Body of pancreas (tissue), 4 donors: ENCODE measurements around the gene GDF11. TPM values are rescaled to one million over a fixed set of nuclear protein-coding genes. Genes with fewer than 3 reads are reported as not detected.

Experiments used
- ATAC-seq: fragments of 150-250 bp; one replicate; pipeline ENCODE4 v1.9.1; 2016
- DNase-seq, 4 donors: peaks; one replicate each; pipeline ENCODE4 v3.0.0-alpha.2; 2019
- H3K27ac ChIP-seq, 4 donors: fragments of 200-600 bp; sonication (generic); 1 replicate in 3 of 4; 2 replicates in 1 of 4; pipeline versions ENCODE4 v1.5.1 to v1.6.1; 2016 to 2019; ENCODE audit warnings: mild to moderate bottlenecking in 1 of 4, mixed read lengths in 1 of 4, moderate library complexity in 1 of 4
- H3K27me3 ChIP-seq, 2 donors: fragments of 200-600 bp; sonication (generic); one replicate each; pipeline ENCODE4 v1.6.0; 2016; ENCODE audit warnings: mild to moderate bottlenecking in 1 of 2
- H3K36me3 ChIP-seq, 2 donors: fragments of 200-600 bp; sonication (generic); replicated peaks in 1 of 2; 2 replicates each; pipeline ENCODE4 v1.5.1; 2016; ENCODE audit warnings: low read depth in 2 of 2; ENCODE audit not compliant: insufficient read depth in 1 of 2
- H3K4me1 ChIP-seq: fragments of 200-600 bp; sonication (generic); one replicate; pipeline ENCODE4 v1.6.0; 2016
- H3K4me3 ChIP-seq, 2 donors: fragments of 200-600 bp; sonication (generic); 1 replicate in 1 of 2; 2 replicates in 1 of 2; pipeline ENCODE4 v1.5.1; 2016 to 2019
- H3K9me3 ChIP-seq, 3 donors: fragments of 200-600 bp; sonication (generic); 1 replicate in 2 of 3; 2 replicates in 1 of 3; pipeline ENCODE4 v1.5.1; 2016
- POLR2A ChIP-seq, 3 donors: fragments of 450-650 bp; IDR thresholded peaks; one replicate each; pipeline ENCODE4 v1.6.1; 2016; ENCODE audit warnings: antibody characterized with exemption in 3 of 3, mild to moderate bottlenecking in 2 of 3
- WGBS, 2 donors: methylation state at CpG; one replicate each; pipeline ENCODE4 v1.1.5; 2017; 5-methylcytosine and 5-hydroxymethylcytosine counted together
- intact Hi-C: fragments of 100-400 bp; cut with DNase I; formaldehyde crosslinking; loops from one replicate; pipeline ENCODE4 v1.15.1; 2023
- total RNA-seq, 2 donors: library from RNA; depleted of rRNA; stranded (reverse); fragments of >200 nt; gene quantifications; one replicate each; pipeline ENCODE4 v1.1.0, GENCODE V29; 2016
- TF ChIP-seq, protein P1 (sequence below), 7 experiments: fragments of 450-650 bp in 4 of 7; fragments of 200-600 bp in 3 of 7; sonication (generic) in 3 of 7; IDR thresholded peaks; one replicate each; pipeline ENCODE4 v1.5.1; 2016 to 2019; ENCODE audit warnings: antibody characterized with exemption in 7 of 7

The GDF11 gene
- total RNA-seq: under 1 TPM; 0.33 to 0.78 TPM

DNA sequence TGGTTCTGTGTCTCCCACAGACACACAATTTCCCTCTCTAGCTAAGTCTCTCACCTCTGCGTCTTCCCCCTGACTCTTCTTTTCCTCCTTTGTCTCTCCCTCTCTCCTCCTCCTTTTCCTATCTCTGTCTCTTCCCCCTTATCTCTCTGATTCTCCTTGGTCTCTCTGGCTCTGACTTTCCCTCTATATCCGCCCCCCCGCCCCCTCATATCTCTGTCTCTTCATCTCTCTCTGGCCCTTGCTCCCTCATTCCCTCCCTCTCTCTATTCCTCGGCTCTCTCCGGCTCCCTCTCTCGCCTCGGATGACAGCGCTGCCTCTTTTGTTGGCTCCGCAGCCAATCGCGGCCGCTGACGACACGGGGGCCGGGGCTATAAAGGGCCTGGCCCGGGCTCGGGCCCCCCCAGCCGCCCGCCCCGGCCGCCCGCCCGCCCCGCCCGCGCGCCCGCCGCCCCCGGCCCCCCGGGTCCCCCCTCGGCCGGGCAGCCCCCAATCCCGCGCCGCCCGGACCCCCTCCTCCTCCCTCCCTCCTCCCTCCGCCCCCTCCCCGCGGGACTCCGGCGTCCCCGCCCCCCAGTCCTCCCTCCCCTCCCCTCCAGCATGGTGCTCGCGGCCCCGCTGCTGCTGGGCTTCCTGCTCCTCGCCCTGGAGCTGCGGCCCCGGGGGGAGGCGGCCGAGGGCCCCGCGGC lies at the start of gene GDF11:
Gene GDF11, plus strand, starts transcription at position 404 of the 687 bp plus-strand sequence. Its CDS starts 195 bp downstream, at position 599.
- DNase-seq (peak; percentile 56 to 74 (median 68)), ATAC-seq (peak; percentile 56)
- TF ChIP-seq POLR2A (IDR thresholded peaks at IDR 0.05): peak in 2 of 3 donors; percentile 32 to 49
- TF ChIP-seq, protein P1, sequence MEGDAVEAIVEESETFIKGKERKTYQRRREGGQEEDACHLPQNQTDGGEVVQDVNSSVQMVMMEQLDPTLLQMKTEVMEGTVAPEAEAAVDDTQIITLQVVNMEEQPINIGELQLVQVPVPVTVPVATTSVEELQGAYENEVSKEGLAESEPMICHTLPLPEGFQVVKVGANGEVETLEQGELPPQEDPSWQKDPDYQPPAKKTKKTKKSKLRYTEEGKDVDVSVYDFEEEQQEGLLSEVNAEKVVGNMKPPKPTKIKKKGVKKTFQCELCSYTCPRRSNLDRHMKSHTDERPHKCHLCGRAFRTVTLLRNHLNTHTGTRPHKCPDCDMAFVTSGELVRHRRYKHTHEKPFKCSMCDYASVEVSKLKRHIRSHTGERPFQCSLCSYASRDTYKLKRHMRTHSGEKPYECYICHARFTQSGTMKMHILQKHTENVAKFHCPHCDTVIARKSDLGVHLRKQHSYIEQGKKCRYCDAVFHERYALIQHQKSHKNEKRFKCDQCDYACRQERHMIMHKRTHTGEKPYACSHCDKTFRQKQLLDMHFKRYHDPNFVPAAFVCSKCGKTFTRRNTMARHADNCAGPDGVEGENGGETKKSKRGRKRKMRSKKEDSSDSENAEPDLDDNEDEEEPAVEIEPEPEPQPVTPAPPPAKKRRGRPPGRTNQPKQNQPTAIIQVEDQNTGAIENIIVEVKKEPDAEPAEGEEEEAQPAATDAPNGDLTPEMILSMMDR (IDR thresholded peaks at IDR 0.05): no peak
- Histone ChIP-seq H3K27ac (peak within 1 kb of the TSS in 2 of 4 donors; percentile 6 to 32), H3K4me1 (peaks cover 31% of the 10 kb centered on the region), H3K36me3 (no peaks in the 10 kb centered on the region), H3K4me3 (peak within 1 kb of the TSS; percentile 28 to 31), H3K27me3 (no peaks in the 10 kb centered on the region), H3K9me3 (no peaks in the 10 kb centered on the region)
- intact Hi-C loops: loop anchor here (10.0 kb wide), 3 partner anchors 82 to 292 kb away; partner anchors contain the start of gene DNAJC14
- WGBS, 2 donors: 1 to 2% methylated on average over 10 to 11 of the region's 53 CpGs

DNA sequence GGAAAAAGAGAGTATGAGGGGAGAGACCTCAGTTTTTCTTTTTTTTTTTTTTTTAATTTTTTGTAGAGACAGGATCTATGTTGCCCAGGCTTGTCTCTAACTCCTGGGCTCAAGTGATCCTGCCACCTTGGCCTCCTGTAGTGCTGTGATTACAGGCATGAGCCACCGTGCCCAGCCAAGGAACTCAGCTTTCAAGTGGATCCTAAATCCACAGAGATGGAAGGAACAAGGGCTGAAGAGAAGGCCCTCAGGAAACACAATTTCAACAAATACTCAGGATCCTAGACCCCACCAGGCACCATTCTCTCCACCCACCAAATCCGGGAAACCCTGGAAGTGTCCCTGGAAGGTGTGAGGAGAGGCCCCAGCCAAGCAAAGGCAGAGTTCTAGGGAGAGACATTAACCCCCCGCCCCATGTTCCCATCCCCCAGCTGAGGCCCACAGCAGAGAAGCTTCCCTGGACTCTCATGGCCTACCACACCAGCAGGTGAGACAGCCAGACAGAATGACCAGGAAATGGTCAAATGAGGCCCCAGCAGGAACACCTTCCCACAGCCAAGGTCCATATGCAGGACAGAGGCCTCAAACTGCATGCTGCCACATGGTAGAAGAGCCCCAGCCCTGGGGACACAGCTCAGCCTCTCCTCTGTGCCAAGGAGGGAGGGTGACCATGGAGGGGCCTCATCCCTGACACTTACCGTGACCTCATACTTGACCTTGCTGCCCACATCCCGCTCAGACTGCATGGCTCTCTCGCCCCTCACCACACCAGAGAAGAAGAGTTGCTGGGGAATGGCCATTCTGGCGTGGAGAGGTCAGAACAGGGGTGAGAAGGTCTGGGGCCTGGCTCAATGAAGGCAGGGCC lies 49.4 kb upstream of the GDF11 start:
- H3K36me3 ChIP-seq: no peaks in the 10 kb centered on the region
- intact Hi-C loops: no loop called here
- H3K27me3 ChIP-seq: no peaks in the 10 kb centered on the region
- no peak for DNase-seq
- WGBS, 2 donors: 93 to 100% methylated on average over 4 to 7 of the region's 7 CpGs
- H3K9me3 ChIP-seq: no peaks in the 10 kb centered on the region
- TF ChIP-seq POLR2A (IDR thresholded peaks at IDR 0.05): no peak
- TF ChIP-seq, protein P1 (IDR thresholded peaks at IDR 0.05): no peak
- no peak overlapping the region for H3K4me3 ChIP-seq
- H3K27ac ChIP-seq: no peak overlapping the region
- no peak for ATAC-seq
- H3K4me1 ChIP-seq: no peaks in the 10 kb centered on the region

DNA sequence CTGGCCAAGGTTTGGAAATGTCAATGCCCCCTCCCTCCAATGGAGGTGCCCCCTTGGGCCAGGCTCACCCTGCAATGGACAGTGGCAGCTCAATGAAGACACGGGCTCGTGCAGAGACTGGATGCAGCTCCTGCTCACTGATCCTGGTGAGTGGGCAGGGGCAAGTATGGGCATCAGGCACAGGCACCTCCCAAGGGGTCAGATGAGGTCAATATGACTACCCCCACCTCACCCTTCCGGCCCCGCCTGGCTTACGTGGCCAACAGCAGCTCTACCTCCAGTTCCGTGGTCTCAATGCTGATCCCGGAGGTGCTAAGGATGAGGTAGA lies 48.8 kb upstream of the GDF11 start:
- ATAC-seq: no peak
- no peak for DNase-seq
- TF ChIP-seq, protein P1 (IDR thresholded peaks at IDR 0.05): no peak
- TF ChIP-seq POLR2A (IDR thresholded peaks at IDR 0.05): no peak
- no peaks in the 10 kb centered on the region for H3K27me3 ChIP-seq
- H3K4me1 ChIP-seq: no peaks in the 10 kb centered on the region
- no peaks in the 10 kb centered on the region for H3K36me3 ChIP-seq
- H3K4me3 ChIP-seq: no peak overlapping the region
- intact Hi-C loops: no loop called here
- no peak overlapping the region for H3K27ac ChIP-seq
- no peaks in the 10 kb centered on the region for H3K9me3 ChIP-seq
- WGBS, 2 donors: 87 to 97% methylated on average over 7 of the region's 7 CpGs

DNA sequence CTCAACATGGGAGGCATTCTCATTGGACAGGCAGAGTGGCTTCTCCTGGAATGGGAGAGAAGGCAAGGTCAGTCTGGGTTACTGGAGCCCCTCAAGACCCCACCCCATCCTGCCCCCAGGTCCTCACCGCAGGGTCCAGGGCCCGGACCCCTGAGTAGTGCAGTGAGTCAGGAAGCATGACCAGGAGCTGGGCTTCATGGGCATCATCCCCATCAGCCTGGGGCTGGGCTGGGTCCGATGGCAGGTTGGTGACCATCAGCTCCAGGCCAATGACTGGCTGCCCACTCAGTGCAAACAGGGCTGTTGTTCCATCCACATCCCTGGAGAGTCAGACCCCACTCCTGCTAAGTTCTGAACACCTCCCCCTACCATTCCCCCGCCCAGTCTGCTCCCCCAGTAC lies 48.3 kb upstream of the GDF11 start:
- intact Hi-C loops: no loop called here
- no peak for ATAC-seq
- Histone ChIP-seq H3K27ac (no peak overlapping the region), H3K4me1 (no peaks in the 10 kb centered on the region), H3K36me3 (no peaks in the 10 kb centered on the region), H3K9me3 (no peaks in the 10 kb centered on the region), H3K4me3 (no peak overlapping the region), H3K27me3 (no peaks in the 10 kb centered on the region)
- no peak for DNase-seq
- TF ChIP-seq, protein P1 (IDR thresholded peaks at IDR 0.05): no peak
- no peak for TF ChIP-seq POLR2A (IDR thresholded peaks at IDR 0.05)
- WGBS, 2 donors: 95 to 100% methylated on average over 2 to 4 of the region's 4 CpGs
